Fibroblast of the conjunctiva (primary cell): ENCODE data around the gene FBXL17.
"Not testable (repeated sequence)": the region's sequence is repeated elsewhere in the genome, so short reads cannot be mapped to it uniquely, and the experiment has no call there.

ENCODE experiments used
- DNase-seq: peaks from one replicate; pipeline ENCODE4 v3.0.0-alpha.2; 2010; ENCODE audit warnings: low read depth

FBXL17 gene

DNA sequence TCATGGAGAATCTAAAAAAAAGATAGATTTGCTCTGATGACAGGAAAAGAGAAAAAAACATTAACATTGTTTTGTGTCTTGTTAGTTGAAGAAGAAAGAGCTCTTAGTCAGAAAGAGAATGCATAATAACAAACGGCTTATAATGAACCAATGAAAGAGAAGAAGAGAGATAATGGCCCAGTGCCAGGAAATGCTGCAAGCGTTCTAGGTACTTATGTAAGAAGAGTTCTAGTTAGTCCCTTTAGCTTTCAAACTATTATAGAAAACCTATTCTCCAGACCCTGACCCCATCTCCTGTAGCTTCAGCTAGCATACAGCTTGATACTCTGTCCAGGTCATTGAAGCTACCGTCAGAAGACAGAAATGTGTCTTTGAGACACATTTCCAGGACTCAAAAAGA, 70.2 kb downstream of the FBXL17 start:
- DNase-seq, result no peak

DNA sequence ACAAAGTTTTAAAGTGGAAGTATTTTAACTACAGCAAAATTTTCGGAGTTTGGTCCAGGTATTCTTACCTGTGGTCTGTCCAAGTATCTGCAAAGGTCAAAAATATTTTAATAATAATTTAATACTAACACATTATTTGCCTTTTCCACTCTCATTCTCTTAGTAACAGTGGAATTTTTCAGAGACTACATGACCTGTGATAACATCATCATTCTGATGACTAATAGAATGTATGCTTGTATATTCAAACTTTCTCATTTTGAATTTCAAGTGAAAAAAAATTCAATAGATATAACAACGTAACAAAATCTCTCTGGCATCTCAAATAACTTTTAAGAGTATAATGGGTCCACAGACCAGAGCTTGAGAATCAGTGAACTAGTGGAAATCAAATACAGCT, 78.3 kb downstream of the FBXL17 start:
- no peak for DNase-seq

DNA sequence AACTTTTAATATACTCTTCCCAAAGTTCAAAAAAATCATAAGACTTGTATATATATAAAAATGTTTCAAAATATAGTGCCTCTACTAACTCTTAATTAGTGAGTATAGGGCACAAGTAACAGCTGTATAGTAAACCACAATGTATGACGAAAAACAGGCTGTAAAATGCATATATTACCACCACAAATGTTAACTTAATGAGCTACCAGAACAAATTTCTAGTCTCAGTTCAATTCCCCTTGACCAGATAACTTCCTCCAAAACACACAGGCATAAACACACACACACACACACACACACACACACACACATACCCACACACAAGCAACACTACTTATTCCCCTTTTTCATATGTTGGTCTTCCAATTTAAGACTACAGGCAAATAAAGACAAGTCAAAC, 78.8 kb downstream of the FBXL17 start:
- no peak for DNase-seq

DNA sequence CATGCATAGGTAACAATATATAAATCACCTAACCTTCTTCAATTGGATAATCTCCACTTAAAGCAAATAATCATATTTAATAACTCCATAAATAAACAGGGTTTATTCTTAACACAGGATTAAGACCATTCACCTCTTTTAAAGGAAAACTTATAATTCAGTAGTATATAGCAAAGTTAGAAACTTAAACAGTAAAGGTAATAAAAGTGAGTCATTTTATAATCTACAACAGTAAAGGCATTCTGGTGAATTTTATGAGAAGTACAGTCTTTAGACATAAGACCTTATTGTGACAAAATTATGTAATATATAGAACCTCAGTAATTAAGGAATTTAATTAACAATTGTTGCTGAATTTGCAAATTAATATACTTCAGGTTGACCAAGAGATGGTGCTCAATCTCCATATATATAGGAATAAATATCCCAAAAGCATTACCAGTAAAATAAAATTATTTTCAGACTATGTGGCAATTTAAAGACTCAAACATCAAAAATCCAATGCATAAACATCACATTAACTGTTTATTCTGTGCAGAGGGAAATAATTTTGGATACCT, 84.8 kb downstream of the FBXL17 start:
- no peak for DNase-seq

DNA sequence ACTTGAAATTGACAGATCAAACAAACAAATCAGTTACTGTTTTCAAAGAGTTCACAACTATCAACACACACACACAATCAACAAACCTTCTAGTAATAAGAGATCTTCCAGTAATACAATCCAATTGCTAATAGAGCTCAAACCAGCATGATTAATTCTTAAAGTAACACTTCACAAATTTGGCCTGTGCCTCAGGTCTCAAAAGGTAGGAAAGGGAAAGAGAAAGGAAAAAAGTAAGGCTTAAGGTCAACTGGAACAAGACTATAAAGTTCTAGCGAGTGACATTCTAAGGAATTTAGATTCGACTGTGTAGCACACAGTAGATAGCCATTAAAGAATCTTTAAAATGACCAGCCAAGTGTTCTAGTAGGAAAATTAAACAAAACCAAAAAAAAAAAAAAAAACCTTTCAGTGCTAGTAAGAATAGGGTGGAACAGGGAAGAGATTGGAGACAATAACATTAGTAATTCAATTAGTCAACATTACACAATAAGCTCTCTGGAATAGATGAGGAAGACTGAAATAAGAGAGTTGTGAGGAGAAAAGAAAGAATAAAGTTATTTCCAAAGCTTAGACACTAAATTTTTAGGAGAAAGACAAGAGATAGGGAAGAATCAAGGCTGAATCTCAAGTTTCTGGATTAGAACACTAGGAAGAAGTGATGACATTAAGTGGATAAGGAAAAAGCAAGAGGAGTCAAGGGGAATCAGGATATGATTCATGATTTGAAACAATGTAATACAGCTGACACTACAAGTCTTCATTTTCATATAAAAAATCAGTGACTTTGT, 86.1 kb downstream of the FBXL17 start:
- DNase-seq, result peak; percentile 2

DNA sequence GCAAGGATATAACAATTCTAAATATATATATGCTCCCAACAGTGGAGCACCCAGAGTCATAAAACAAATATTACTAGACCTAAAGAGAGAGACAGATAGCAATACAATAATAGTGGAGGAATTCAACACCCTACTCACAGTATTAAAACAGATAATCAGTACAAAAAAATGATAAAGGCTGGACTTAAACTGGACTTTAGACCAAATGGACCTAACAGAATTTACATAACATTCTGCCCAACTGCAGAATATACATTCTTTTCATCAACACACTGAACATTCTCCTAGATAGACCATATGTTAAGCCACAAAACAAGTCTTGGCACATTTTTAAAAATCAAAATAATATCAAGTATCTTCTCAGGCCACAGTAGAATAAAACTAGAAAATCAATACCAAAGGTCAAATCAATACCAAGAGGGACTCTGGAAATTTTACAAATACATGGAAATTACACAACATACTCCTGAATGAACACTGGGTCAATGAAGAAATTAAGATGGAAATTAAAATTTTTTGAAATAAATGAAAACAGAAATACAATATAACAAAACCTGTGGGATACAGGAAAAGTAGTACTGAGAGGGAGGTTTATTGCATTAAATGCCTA, 100.8 kb downstream of the FBXL17 start:
- DNase-seq, result no peak

DNA sequence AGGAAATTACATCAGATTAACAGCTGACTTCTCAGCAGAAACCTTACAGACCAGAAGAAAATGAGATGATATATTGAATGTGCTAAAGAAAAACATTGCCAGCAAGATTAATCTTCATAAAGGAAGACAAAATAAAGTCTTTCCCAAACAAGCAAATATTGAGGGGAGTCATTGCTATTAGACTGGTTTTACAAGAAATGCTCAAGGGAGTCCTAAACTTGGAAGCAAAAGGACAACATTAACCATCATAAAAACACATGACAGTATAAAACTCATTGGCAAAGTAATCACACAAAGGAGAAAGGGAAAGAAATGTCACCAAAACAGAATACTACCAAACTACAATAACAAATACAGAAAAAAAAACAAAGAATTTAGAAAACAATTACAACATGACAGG, 101.7 kb downstream of the FBXL17 start:
- no peak for DNase-seq

DNA sequence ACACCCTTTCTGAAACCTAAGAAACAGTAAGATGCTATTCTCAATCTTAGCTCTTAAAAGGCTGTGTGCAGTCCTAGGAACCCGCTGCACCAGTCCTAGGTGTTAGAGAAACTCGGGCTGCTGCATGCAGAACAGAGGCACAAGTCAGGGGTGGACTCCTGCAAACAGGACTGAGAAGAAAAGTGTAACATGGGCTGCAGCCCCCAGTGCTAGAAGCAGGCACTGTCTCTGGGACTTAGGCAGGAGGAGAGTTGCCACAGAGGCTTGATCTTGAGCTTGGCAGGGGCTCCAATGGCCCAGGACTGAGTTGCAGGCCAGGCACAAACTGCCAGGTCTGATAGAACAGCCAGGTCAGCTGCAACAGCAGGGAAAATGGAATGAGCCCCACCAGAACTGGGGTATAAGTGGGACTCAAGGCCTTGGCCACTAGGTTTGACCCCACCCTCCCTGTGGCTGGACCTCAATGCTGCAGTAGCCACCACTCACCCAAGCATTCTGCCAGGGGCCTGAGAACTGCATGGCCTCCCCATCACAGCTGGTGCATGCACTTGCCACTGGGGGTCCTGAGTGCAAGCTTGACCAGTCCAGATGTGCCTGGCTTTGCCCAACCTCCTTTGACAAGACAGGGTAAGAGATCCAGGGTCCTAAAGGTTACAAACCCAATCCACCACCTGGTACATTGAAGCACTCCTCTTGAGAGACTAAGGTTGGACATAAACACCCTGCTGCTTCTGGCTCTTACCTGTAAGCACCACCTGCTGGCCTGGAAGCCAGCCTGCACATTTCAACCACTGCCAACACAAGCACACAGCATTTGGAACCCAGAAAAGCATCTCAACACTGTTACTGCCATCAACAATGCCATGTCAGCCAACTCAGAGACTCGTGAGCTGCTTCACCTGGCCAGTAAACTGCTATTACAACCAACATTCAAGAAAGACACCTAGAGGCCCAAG, 103.3 kb downstream of the FBXL17 start:
- DNase-seq, result no peak

DNA sequence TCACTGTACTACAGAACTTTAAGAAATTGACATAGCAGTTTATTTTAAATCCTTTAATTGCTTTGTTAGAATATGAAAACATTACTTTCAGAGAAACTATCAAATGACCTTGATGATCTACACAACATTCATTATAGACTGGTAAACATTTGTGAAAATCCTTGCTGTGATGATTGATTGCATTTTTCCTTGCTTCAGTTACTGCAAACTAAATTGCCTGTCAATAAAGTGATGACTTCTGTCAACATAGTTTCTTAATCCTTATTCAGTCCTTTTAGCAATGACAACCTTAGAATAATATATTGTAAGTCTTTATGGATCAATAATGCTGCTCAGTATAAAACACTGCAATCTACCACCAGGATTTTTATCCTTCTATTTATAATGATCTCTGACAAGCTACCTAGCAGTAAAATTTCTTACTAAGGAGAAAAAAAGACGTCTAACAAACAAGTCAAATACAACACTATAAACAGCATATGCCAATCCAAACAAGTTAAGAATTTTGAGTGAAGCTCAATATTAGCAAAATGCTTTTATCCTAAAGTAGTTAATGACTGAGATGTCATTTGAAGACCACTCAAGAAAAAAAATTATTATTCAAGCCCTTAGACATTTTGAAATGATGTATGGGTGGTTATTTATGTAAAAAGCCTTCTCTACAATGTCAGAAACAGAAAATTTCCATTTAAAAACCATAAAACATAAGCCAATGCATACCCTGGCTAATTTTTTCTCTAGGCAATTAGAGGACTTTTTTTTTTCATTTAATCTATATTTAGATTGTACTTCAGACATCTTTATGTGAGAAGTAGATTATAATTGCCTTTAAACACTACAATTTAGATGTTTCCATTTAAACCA, 105.5 kb downstream of the FBXL17 start:
- no peak for DNase-seq

DNA sequence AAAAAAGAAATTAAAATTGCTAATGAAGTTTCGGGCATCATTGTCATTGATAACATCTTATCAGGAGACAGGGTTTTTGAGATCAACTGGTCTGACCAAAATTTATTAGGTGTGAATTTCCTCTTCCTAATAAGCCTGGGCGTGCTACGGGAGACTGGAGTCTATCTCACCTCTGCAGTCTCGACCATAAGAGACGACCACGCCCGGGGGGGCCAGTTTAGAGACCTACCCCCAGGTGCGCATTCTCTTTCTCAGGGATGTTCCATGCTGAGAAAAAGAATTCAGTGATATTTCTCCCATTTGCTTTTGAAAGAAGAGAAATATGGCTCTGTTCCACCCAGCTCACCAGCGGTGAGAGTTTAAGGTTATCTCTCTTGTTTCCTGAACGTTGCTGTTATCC, 107.8 kb downstream of the FBXL17 start:
- not testable (repeated sequence) for DNase-seq

DNA sequence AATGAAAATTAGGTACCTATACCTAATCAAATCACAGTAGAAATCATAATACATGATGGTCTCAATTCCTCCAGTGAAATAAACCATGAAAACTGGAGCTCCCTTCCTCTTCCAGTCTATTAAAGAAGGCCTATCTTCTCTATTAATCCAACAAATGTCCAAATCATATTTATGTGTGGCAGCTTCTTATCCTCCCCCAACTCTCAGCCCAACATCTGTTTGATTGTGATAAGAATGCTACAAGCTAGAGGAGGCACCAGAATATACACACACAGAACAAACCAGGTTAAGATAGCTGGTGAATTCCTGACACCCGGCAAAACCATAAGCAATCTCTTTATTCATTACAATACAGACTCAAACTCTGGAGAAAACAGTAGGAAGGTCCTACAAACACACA, 110.8 kb downstream of the FBXL17 start:
- no peak for DNase-seq

DNA sequence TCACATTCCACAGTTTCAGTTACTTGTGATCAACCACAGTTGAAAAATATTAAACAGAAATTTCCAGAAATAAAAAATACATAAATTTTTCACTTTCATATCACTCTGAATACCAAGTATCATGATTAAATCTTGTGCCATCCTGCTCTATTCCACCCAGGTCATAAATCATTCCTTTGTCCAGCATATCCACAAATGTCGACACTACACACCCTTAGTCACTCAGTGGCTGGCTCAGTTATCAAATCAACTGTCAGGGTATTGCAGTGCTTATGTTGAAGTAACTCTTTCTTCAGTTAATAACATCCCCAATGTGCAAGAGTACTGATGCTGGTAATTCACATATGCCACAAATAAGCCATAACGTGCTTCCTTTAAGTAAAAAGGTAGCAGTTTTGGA, 115.7 kb downstream of the FBXL17 start:
- no peak for DNase-seq

DNA sequence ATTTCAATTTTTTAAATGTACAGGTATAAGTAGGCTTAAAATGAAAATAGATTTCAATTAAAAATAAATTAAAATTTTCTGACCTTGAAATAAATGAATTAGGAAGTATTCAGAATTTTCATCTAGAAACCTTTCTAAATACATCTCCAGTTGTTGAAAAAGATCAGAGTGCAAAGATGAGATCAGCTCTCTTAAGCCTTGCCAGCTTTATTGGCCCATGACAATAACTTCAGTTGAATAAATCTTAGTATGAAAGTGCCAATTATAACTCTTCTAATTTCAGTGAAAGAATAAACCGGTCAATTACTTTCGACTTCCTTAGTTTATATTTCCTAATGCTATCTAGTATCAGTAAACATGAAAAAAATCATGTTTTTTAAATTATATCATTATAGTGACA, 117.4 kb downstream of the FBXL17 start:
- no peak for DNase-seq

DNA sequence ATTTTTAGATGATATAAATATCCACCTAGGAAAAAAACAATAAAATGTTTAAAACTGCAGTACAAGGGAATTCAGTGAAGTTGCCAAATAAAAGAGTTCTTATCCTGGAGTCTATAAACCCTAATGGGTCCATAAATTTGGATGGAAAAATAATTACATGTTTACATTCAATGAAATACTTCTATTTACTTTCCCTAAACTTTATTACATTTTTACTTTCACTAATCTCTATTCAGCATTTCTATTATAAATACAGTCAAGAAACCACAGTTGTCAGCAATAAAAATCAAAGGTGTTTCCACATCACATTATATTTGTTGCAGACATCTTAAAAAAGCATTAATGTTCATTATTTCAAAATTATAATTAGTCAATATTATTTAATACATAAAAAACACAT, 118.6 kb downstream of the FBXL17 start:
- no peak for DNase-seq

DNA sequence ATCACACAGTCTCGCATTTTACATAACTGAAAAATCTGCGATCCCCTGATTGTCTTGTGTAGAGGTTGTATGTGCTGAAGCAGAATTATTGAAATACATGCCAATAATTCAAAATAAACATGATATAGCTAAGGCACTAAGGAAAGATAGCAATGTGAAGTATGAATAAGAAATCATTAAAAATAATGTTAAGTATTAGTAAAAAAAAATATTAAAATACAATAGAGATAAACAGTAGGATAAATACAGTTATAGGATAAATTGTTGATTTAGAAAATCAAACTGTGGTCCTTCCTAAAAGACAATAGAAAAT, 121.1 kb downstream of the FBXL17 start:
- DNase-seq, result no peak

DNA sequence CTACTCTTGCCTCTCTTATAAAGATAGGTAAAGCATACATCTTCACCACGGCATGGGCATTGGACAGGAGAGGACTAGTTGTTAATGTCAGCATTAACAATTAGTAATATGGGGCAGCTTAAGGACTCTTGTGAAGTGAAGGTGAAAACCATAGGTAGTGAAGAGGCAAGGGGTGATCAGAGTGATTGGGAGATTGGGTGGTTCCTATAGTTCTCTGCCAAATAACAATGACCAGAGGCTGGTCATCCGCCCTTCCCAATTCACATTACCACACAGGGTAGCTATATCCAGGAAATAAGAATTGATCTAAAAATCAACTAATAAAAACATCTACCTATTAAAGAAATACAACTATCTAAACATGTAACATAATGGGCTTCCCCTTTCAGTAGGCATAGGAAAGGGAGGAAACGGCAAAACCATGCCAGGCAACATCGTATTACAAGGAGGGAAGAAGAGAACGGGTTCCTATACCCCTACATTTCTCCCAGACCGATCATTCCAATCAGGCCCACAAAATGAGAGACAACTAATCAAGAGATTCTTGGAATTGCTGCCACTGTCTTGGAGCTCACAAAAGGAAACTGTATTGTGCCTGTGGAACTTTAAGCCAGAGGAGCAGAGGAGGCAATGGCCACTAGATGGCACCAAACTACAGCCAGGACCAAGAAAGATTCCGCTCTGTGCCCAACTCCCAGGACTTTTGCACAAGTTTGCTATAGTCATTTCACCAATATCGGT, 121.6 kb downstream of the FBXL17 start:
- peak; percentile 74 for DNase-seq

DNA sequence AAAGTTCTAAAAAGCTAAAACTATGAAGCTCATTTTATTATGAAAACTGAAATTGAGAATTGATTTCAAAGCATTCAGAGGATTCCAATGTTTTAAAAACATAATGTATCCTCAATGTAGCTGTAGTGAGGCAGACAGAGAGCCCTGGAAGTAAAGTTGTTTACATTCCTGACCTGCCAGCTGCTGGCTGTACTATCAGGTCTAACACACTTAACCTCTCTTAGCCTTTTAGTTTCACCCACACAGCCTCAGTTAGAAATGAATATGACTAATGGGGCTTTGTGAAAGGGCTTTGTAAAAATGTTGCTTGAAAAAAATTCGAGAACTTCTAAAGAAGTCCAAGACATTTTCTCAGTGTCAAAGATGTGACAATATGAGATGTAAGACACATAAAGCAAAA, 122.6 kb downstream of the FBXL17 start:
- DNase-seq, result peak; percentile 14

DNA sequence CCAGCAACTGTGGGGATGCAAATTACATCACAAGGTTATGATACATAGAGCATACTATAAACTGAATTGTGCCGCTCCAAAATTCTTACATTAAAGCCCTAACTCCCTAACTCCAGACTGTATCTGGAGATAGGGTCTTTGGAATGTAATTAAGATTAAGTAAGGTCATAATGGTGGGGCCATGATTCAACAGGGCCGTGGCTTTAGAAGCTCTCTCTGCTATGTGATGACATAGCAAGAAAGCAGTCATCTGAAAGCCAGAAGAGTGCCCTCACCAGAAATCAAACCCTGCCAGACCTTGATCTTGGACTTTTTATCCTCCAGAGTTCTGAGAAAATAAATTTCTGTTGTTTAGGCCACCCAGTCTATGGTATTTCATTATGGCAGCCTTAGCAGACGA, 123.9 kb downstream of the FBXL17 start:
- DNase-seq, result no peak

DNA sequence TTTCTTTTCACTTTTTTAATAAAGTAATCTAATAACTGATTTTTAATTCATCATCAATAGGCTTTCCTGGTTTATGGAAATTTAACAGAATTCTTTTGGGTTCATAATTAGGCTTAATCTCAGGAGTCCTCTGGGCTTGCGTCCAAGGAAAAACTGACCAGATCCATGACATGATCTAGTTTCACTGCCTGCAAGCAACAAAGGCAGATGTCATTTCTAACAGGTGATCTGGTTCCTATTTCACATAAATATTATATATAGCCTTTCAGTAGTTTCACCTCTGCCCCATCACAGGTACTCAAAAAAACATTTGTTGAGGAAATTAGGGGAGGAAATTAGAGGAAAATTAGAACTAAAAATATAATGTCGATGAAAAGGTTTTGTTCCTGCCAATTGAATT, 126.4 kb downstream of the FBXL17 start:
- DNase-seq, result no peak

DNA sequence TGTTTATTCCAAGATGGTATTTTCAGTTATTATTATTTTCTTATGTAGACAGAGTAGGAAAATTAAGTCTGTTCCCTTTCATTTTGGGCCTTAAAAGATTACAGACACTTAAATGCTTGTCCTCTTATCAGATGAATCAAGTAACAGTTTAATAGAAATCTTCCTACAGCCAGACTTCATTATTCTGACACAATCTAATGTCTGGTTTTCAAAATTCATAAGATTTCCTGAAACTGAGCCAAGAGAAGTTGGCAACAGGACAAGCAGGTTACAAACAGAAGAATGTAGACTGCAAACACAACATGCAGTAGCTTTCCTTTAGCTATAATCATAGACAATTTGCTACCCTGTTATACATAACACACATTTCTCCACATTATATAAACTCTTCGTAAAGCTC, 130.5 kb downstream of the FBXL17 start:
- no peak for DNase-seq
